ENCODE results near the gene DRG2.

DNA sequence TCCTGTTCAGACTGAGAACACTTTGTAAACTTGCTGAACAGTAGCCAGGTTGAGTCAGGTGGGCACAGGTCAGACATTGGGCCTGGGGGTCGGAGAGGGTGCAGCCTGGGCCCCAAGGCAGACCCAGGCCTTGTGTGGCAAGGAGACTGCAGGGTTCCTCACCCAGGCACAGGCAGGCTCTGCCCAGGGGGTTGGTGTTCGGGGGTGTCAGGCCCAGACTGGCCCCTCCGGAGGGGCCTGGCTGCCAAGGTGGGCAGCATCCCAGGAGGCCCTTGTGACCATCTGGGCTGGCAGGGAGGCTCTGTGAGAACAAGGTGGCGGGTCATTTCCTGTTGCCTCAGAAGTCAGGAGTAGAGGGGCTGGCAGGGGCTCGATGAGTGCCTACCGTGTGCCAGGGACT, 20.2 kb downstream of the DRG2 start:
- TF ChIP-seq, protein P1, sequence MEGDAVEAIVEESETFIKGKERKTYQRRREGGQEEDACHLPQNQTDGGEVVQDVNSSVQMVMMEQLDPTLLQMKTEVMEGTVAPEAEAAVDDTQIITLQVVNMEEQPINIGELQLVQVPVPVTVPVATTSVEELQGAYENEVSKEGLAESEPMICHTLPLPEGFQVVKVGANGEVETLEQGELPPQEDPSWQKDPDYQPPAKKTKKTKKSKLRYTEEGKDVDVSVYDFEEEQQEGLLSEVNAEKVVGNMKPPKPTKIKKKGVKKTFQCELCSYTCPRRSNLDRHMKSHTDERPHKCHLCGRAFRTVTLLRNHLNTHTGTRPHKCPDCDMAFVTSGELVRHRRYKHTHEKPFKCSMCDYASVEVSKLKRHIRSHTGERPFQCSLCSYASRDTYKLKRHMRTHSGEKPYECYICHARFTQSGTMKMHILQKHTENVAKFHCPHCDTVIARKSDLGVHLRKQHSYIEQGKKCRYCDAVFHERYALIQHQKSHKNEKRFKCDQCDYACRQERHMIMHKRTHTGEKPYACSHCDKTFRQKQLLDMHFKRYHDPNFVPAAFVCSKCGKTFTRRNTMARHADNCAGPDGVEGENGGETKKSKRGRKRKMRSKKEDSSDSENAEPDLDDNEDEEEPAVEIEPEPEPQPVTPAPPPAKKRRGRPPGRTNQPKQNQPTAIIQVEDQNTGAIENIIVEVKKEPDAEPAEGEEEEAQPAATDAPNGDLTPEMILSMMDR (IDR thresholded peaks at IDR 0.05; ENCODE audit: insufficient read depth, low read length): no peak
- no peak for TF ChIP-seq GABPA (IDR thresholded peaks at IDR 0.05; ENCODE audit: low read depth)

Data from HL-60 (cell line).